ENCODE measurements around the gene INPP5F. TPM values are rescaled to one million over a fixed set of nuclear protein-coding genes. Genes with fewer than 3 reads are reported as not detected.
"Not testable (repeated sequence)": the region's sequence is repeated elsewhere in the genome, so short reads cannot be mapped to it uniquely, and the experiment has no call there.

Gene INPP5F
- total RNA-seq, 1 experiment from 2014 or later: 46.3 TPM

DNA sequence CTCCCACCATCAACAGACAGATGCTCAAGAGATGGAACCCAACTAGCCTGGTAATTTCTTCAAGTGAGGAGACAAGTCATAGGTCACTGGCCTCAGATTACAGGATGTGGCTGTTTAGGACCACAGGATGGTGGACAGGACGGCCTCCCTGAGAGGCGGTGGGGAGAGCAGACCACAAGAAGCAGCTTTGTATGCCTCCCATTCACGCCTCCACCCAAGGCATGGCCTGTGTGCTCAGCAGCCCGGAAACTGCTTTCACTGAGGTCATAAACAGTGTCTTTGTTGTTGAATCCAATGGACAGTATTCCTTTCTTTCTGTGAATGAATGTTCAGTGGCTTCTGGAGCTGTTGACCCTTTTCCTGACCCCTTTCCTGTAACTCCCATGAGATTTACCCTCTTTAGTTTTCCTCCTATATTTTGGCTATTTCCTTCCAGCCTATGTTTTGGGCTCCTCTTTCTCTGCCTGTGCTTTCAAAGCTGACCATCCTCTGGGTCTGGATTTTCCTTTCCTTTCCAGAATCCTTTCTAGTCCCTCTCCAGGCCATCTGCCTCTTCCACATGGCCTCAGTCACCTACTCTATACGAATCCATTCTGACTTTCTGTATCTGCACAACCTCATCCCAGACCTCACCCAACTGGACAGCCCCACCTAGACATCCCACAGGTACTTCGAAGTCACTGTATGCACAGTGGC lies 32.4 kb upstream of the INPP5F start:
- Histone ChIP-seq H3K4me1 (replicated peaks) (peaks cover 10% of the 10 kb centered on the region), H3K9me3 (replicated peaks) (0 out of 2 replicates have a peak, but pooled peaks cover 2% of the 10 kb centered on the region), H3K4me3 (no peak overlapping the region), H3K27ac (no peak overlapping the region), H3K36me3 (no peaks in the 10 kb centered on the region), H3K27me3 (replicated peaks) (0 out of 2 replicates have a peak, but pooled peaks cover 2% of the 10 kb centered on the region)
- peak in 1 of 2 experiments; percentile 26 for DNase-seq (ENCODE audit: low read depth in 1 of 2, low spot score in 2 of 2)

DNA sequence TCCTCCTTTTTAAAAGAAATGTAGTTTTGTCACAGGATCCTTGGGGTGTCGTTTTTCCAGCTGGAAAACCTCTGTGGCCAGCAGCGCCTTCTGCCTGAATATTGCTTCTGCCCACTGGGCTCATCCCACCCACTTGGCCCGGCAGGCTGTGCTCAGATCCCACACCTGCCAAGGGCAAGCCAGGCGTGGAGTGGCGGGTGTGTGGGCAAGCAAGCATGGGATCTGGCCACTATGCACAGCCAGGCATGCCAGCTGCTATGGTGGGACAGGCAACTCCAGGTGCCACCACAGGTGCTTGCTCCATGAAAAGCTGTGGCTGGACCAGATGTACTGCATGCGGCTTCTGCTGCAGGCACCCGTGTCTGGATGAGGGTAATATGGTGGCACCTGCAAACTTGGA lies 31.2 kb upstream of the INPP5F start:
- no peak for DNase-seq (ENCODE audit: low read depth in 1 of 2, low spot score in 2 of 2)
- Histone ChIP-seq H3K4me1 (replicated peaks) (peaks cover 10% of the 10 kb centered on the region), H3K36me3 (no peaks in the 10 kb centered on the region), H3K27ac (no peak overlapping the region), H3K27me3 (replicated peaks) (0 out of 2 replicates have a peak, but pooled peaks cover 2% of the 10 kb centered on the region), H3K4me3 (no peak overlapping the region), H3K9me3 (replicated peaks) (0 out of 2 replicates have a peak, but pooled peaks cover 2% of the 10 kb centered on the region)

DNA sequence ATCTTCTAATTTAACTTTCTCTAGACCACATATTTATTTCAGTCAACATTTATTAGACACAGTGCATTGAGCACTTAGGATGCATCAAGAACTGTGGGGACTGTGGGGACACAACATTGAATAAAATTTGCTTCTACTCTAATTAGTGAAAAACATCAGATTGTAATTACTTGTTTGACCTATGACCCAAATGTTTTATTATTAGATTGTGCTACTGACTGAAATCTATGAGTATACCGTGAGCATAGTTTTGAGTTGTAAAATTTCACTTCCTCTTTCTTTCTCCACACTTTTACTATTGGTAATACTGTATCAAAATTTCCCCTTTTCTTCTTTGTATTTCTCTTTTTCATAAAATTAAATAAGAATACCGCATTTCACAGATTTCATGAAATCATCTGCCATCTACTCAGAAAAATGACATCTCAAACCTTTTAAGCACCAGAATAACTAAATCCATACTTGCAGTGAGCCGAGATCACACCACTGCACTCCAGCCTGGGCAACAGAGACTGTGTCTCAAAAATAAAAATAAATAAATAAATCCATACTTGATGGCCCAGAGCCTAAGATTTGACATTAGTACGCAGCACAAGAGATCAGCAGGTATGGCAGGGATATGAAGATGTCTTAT lies 25.4 kb upstream of the INPP5F start:
- Histone ChIP-seq H3K27me3 (replicated peaks) (0 out of 2 replicates have a peak, but pooled peaks cover 2% of the 10 kb centered on the region), H3K9me3 (replicated peaks) (0 out of 2 replicates have a peak, but pooled peaks cover 2% of the 10 kb centered on the region)
- no peak for DNase-seq (ENCODE audit: low read depth in 1 of 2, low spot score in 2 of 2)

DNA sequence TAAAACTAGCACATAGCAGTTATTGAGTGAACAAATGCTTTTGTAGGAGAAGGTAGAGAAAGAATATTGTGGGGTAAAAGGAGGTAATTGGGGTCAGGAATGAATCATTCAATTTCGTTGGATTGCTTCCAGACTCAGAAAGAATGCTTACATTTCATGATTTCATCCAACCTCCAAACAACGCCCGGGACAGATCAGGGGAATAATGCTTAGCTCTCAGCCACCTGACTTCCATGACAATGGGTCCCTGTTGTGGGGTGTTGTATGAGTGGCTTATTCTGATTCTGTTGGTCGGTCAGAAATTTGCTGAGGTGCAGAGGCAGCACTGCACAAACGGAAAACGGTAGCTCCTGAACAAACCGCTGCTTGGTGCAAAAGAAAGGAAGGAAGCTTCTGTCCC lies 24.0 kb upstream of the INPP5F start:
- H3K27ac ChIP-seq: no peak overlapping the region
- peaks cover 9% of the 10 kb centered on the region for H3K4me1 ChIP-seq (replicated peaks)
- DNase-seq (ENCODE audit: low read depth in 1 of 2, low spot score in 2 of 2): peak in 1 of 2 experiments; percentile 20

More for the DNA sequence above, 25.4 kb upstream of the INPP5F start:
- Histone ChIP-seq H3K4me3 (no peak overlapping the region), H3K27ac (no peak overlapping the region), H3K36me3 (no peaks in the 10 kb centered on the region), H3K4me1 (replicated peaks) (peaks cover 9% of the 10 kb centered on the region)

DNA sequence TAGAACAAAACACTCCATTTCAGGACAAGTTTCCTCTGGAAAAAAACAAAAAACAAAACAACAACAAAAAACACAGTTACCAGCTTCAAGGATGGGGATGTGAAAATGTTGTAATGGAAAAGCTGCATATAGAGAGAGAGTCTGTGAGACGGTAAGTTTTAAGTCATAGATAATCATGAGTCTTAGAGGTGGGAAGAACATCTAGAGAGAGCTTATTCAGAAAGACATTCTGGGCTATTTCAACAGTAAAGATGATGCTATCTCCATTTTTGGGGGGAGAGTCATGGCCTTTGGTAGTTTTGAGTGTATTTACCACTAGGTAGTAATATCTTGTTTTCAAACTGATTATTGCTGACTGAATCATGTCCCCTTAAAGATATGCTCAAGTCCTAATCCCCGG lies 23.3 kb upstream of the INPP5F start:
- Histone ChIP-seq H3K4me1 (replicated peaks) (peaks cover 9% of the 10 kb centered on the region), H3K4me3 (no peak overlapping the region), H3K9me3 (replicated peaks) (peaks cover 5% of the 10 kb centered on the region; the same call in 1 of the 2 replicates), H3K27ac (no peak overlapping the region), H3K27me3 (replicated peaks) (no peaks in the 10 kb centered on the region), H3K36me3 (no peaks in the 10 kb centered on the region)
- no peak for DNase-seq (ENCODE audit: low read depth in 1 of 2, low spot score in 2 of 2)

More for the DNA sequence above, 24.0 kb upstream of the INPP5F start:
- H3K27me3 ChIP-seq (replicated peaks): no peaks in the 10 kb centered on the region
- H3K4me3 ChIP-seq: no peak overlapping the region
- H3K9me3 ChIP-seq (replicated peaks): peaks cover 4% of the 10 kb centered on the region; the same call in 1 of the 2 replicates
- no peaks in the 10 kb centered on the region for H3K36me3 ChIP-seq

GRCh38 chr10:119703903-119704508 lies 21.8 kb upstream of the INPP5F start:
- peaks cover 5% of the 10 kb centered on the region; the same call in 1 of the 2 replicates for H3K9me3 ChIP-seq (replicated peaks)
- H3K4me1 ChIP-seq (replicated peaks): peaks cover 9% of the 10 kb centered on the region
- no peak overlapping the region for H3K4me3 ChIP-seq
- no peak for DNase-seq (ENCODE audit: low read depth in 1 of 2, low spot score in 2 of 2)
- H3K27me3 ChIP-seq (replicated peaks): no peaks in the 10 kb centered on the region
- H3K36me3 ChIP-seq: no peaks in the 10 kb centered on the region
- no peak overlapping the region for H3K27ac ChIP-seq

DNA sequence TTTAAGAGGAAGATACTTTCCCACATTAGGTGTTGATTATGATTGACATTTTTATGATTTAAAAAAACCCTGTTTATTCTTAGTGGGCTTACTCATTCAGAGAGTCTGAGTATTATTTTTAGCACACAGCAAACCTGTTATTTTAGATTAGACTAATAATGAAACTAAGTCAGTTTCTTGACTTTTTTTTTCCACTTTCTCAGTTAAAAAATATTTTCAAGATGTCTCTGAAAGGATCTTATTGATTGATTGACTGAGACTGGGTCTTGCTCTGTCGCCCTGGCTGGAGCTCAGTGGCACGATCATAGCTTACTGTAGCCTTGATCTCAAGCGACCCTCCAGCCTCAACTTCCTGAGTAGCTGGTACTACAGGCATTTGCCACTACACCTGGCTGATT lies 20.4 kb upstream of the INPP5F start:
- no peaks in the 10 kb centered on the region for H3K27me3 ChIP-seq (replicated peaks)
- no peak for DNase-seq (ENCODE audit: low read depth in 1 of 2, low spot score in 2 of 2)
- H3K9me3 ChIP-seq (replicated peaks): peaks cover 5% of the 10 kb centered on the region; the same call in 1 of the 2 replicates
- H3K4me1 ChIP-seq (replicated peaks): peaks cover 9% of the 10 kb centered on the region
- no peak overlapping the region for H3K4me3 ChIP-seq
- no peaks in the 10 kb centered on the region for H3K36me3 ChIP-seq
- no peak overlapping the region for H3K27ac ChIP-seq

DNA sequence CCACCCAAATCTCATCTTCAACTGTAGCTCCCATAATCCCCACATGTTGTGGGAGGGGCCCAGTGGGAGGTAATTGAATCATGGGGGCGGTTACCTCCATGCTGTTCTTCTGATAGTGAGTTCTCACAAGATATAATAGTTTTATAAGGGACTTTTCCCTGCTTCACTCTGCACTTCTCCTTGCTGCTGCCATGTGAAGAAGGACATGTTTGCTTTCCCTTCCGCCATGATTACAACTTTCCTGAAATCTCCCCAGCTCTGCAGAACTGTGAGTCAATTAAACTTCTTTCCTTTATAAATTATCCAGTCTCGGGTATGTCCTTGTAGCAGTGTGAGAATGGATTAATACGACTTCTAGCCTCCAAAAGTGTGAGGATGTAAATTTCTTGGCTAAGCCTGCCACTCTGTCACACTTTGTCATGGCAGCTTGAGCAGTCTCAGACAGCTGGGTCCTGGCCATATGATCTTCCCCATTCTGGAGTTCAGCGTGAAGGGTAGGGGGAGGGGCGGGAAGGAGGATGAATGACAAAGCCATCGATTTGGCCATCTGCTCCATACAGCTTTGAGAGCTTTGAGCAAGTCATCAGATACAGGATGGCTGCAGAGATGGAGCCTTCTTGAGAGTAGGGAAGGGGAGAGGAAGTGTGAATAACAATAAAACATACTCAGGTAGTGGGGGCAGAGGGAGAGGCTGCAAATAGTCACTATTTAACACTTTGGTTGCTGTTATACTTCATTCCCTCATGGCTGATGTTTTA lies 19.1 kb upstream of the INPP5F start:
- no peak overlapping the region for H3K4me3 ChIP-seq
- DNase-seq (ENCODE audit: low read depth in 1 of 2, low spot score in 2 of 2): no peak
- no peak overlapping the region for H3K27ac ChIP-seq
- peaks cover 5% of the 10 kb centered on the region; the same call in 1 of the 2 replicates for H3K9me3 ChIP-seq (replicated peaks)
- no peaks in the 10 kb centered on the region for H3K36me3 ChIP-seq
- H3K27me3 ChIP-seq (replicated peaks): no peaks in the 10 kb centered on the region
- H3K4me1 ChIP-seq (replicated peaks): peaks cover 5% of the 10 kb centered on the region

DNA sequence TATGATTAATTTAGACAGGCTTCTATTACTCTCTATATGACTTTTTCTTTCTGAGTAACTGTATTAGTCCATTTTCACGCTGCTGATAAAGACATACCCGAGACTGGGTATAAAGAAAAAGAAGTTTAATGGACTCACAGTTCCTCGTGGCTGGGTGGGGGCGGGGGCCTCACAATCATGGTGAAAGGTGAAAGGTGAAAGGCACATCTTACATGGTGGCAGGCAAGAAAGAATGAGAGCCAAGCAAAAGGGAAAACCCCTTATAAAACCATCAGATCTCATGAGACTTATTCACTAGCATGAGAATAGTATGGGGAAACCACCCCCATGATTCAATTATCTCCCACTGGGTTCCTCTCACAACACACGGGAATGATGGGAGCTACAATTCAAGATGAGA lies 18.5 kb upstream of the INPP5F start:
- H3K9me3 ChIP-seq (replicated peaks); H3K4me3 ChIP-seq; H3K4me1 ChIP-seq (replicated peaks); H3K27ac ChIP-seq; H3K36me3 ChIP-seq; DNase-seq (ENCODE audit: low read depth in 1 of 2, low spot score in 2 of 2); H3K27me3 ChIP-seq (replicated peaks): not testable (repeated sequence)

DNA sequence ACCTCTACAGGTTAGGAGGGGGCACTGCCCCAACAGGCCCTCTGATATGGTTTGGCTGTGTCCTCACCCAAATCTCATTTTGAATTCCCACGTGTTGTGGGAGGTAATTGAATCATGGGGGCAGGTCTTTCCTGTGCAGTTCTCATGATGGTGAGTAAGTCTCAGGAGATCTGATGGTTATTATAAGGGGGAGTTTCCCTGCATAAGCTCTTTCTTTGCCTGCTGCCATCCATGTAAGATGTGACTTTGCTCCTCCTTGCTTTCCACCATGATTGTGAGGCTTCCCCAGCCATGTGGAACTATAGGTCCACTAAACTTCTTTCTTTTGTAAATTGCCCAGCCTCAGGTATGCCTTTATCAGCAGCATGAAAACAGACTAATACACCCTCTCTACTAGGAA lies 14.9 kb upstream of the INPP5F start:
- H3K4me1 ChIP-seq (replicated peaks); H3K36me3 ChIP-seq; H3K9me3 ChIP-seq (replicated peaks); H3K27ac ChIP-seq; H3K27me3 ChIP-seq (replicated peaks); DNase-seq (ENCODE audit: low read depth in 1 of 2, low spot score in 2 of 2); H3K4me3 ChIP-seq: not testable (repeated sequence)

DNA sequence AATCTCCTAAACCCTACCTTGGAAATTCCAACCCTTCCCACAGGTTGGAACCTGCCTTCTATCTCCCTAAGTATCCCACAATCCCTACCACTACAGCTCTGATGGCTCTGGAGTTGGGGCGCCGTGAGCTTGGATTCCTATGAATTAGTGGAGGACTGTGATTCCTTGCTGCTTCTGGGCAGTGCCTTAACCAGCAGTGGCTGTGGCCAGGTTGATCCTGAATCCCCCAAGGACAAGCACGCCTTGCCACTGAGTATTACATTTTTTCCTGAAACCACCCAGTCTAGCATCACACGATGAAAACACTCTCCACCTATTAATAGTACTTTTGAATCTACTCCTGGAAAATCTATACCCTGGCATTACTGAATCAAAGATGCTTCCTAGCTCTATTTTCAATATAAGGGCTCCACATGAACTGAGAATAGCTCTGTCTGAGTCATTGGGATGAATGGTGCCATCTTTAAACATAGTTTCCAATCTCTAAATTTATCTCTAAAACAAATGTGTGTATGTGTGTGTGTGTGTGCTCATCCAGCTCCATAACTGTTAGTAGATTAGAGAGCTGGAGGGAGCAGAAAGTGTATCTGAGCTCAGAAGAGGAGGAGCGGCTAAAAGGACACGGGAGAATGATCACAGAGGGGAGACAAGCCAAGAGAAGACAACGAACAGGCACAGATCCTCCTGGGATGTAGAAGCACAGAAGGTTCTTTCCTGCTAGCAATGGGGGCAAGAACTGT lies 11.9 kb upstream of the INPP5F start:
- no peaks in the 10 kb centered on the region for H3K27me3 ChIP-seq (replicated peaks)
- H3K4me3 ChIP-seq: no peak overlapping the region
- no peaks in the 10 kb centered on the region for H3K9me3 ChIP-seq (replicated peaks)
- no peak for DNase-seq (ENCODE audit: low read depth in 1 of 2, low spot score in 2 of 2)
- H3K36me3 ChIP-seq: no peaks in the 10 kb centered on the region
- no peak overlapping the region for H3K27ac ChIP-seq
- H3K4me1 ChIP-seq (replicated peaks): no peaks in the 10 kb centered on the region

- Histone ChIP-seq H3K36me3 (no peaks in the 10 kb centered on the region), H3K4me1 (replicated peaks) (no peaks in the 10 kb centered on the region), H3K4me3 (no peak overlapping the region), H3K27me3 (replicated peaks) (no peaks in the 10 kb centered on the region), H3K27ac (no peak overlapping the region), H3K9me3 (replicated peaks) (no peaks in the 10 kb centered on the region)
- no peak for DNase-seq (ENCODE audit: low read depth in 1 of 2, low spot score in 2 of 2)
These were observed 11.4 kb upstream of the INPP5F start for GRCh38 chr10:119714484-119714816.
